GM23338 (cell line): Measurements from ENCODE around the gene PLIN4.

Experiments
- EZH2phosphoT487 ChIP-seq: fragments of 200-600 bp; sonication (generic); IDR thresholded peaks from one replicate; pipeline ENCODE4 v1.8.1; 2018; ENCODE audit warnings: antibody characterized with exemption; ENCODE audit not compliant: unreplicated experiment
- POLR2AphosphoS5 ChIP-seq: IDR thresholded peaks from 2 replicates; pipeline ENCODE4 v1.6.1; 2016; ENCODE audit warnings: antibody characterized with exemption, low read depth
- TF ChIP-seq, protein P1 (sequence below), 2 experiments: fragments of 200-600 bp in 1 of 2; sonication (generic) in 1 of 2; conservative IDR thresholded peaks; 2 replicates each; pipeline versions ENCODE4 v1.5.1 to v1.6.1; 2016 to 2017; ENCODE audit warnings: antibody characterized with exemption in 2 of 2, low read depth in 2 of 2, mild to moderate bottlenecking in 2 of 2, moderate library complexity in 1 of 2

DNA sequence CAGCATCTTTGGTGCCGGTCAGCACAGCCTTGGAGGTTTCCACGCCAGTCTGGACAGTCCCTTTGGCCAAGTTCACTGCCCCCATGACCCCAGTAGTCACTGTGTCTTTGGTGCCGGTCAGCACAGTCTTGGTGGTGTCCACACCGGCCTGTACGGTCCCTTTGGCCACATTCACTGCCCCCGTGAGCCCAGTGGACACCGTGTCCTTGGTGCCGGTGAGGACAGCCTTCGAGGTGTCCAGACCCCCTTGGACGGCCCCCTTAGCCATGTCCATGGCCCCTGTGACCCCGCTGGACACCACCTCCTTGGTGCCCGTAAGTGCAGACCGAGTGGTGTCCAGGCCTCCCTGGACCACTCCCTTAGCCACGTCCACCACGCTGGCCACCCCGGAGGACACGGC lies 5.0 kb downstream of the PLIN4 start:
- TF ChIP-seq EZH2phosphoT487 (no peak), POLR2AphosphoS5 (no peak)
- TF ChIP-seq, protein P1, sequence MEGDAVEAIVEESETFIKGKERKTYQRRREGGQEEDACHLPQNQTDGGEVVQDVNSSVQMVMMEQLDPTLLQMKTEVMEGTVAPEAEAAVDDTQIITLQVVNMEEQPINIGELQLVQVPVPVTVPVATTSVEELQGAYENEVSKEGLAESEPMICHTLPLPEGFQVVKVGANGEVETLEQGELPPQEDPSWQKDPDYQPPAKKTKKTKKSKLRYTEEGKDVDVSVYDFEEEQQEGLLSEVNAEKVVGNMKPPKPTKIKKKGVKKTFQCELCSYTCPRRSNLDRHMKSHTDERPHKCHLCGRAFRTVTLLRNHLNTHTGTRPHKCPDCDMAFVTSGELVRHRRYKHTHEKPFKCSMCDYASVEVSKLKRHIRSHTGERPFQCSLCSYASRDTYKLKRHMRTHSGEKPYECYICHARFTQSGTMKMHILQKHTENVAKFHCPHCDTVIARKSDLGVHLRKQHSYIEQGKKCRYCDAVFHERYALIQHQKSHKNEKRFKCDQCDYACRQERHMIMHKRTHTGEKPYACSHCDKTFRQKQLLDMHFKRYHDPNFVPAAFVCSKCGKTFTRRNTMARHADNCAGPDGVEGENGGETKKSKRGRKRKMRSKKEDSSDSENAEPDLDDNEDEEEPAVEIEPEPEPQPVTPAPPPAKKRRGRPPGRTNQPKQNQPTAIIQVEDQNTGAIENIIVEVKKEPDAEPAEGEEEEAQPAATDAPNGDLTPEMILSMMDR (conservative IDR thresholded peaks at IDR 0.05; ENCODE audit: low read depth in 2 of 2), result no peak
